GM18868 (cell line): Measurements from ENCODE around the gene USP47.

Source experiments
- ATAC-seq: cut with Tn5 transposase; IDR thresholded peaks from one replicate; pipeline ENCODE4 v1.9.1; 2021; ENCODE audit warnings: mild to moderate bottlenecking, moderate library complexity; ENCODE audit not compliant: unreplicated experiment

The USP47 gene

DNA sequence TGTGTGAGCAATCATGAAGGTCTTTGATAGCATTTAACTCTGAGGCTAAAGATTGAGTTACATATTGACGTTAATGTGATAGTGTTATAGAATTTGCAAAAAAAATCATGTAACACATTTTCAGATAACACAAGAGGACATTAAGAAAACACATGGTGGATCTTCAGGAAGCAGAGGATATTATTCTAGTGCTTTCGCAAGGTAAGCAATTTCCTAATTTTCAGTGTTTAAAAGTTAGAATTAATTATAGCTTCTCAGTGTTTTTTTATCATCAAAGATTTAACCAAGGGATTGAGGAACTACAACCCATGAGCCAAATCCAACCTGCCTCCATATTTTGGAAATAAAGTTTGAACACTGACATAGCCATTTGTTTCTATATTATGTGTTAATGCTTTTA lies 88.1 kb downstream of the USP47 start:
- ATAC-seq = no peak

- ATAC-seq = no peak
Observed at GRCh38 chr11:11931461-11932055, 89.8 kb downstream of the USP47 start.

- no peak for ATAC-seq
Observed at GRCh38 chr11:11935536-11935935, 93.8 kb downstream of the USP47 start.

GRCh38 chr11:11937433-11937832 lies 95.7 kb downstream of the USP47 start:
- ATAC-seq = no peak

GRCh38 chr11:11937957-11938356 lies 96.2 kb downstream of the USP47 start:
- ATAC-seq = no peak

DNA sequence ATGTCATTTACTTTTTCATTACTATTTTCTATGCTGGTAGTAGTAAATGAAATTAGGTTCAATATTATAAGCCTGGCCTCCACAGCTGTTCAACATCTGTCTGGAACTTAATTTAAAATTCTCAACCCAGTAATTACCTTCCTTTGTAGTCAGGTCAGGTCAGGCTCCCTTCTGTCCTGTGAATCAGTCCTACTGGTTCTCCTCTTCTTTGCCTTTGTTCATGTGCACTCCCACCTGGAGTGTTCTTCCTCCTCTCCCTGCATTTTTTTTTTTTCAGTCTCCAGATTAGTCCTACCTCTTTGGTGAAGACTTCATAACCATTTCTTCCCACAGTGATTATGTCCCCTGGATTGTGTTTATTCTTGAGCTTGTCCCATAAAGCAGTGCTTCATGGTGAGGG lies 98.8 kb downstream of the USP47 start:
- no peak for ATAC-seq

GRCh38 chr11:11942668-11943067 lies 100.9 kb downstream of the USP47 start:
- no peak for ATAC-seq

GRCh38 chr11:11944444-11944843 lies 102.7 kb downstream of the USP47 start:
- no peak for ATAC-seq

- ATAC-seq = no peak
Observed at GRCh38 chr11:11946180-11946579, 104.4 kb downstream of the USP47 start.

DNA sequence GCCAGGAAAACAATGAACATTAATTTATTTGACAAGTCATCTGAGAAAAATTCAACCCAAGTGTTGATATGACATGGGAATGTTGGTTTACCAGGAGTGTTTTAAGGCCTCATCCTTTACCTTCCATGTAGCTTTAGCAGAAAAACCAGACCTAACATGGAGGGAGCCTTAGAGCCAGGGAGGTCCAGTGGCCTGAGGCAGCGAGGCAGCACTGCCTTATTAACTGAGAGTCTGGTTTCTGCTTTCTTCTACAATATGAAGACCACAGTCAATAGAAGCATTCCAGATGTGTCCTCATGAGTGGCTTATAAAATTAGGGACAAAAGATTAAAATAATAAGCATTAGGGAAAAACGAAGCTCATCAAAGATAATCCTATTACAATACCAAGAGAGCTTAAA lies 105.1 kb downstream of the USP47 start:
- no peak for ATAC-seq

DNA sequence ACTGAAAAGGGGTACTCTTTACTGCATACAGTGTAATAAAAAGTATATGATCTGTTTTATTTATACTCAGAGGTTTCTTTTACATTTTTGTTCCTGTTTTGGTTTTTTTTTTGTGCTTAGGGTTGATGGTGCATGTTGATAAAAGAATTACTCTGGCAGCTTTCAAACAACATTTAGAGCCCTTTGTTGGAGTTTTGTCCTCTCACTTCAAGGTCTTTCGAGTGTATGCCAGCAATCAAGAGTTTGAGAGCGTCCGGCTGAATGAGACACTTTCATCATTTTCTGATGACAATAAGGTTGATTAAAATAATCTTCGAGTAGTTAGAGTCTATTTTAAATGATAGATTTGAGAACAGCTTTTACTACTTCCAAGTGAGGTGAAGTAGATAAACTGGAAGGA lies 106.1 kb downstream of the USP47 start:
- no peak for ATAC-seq

DNA sequence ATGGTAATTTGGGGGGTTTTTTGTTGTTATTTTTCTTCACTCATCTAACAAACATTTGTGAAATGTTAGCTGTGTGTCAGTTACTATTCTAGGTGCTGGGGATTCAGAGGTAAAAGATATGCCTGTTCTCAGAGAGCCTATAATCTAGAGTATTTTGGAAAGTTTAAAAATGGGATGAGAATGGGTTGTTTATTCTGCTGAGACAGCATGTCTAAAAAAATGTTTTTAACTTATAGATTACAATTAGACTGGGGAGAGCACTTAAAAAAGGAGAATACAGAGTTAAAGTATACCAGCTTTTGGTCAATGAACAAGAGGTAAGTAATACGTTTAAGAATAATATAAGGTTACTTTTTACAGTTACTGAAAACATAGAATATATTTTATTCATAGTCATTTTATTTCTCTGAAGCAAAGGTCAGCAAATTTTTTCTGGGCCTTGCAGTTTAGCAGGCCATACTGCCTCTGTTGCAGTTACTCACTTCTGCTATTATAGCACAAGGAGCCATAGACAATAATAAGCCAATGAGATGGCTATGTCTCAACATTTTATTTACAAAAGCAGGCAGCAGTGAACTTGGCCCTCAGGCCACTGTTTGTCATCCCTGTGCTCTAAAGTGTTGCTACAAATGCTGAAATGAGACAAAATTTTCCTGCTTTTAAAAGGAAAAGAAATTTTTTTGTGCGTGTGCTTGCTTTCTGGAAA lies 106.6 kb downstream of the USP47 start:
- ATAC-seq = no peak

DNA sequence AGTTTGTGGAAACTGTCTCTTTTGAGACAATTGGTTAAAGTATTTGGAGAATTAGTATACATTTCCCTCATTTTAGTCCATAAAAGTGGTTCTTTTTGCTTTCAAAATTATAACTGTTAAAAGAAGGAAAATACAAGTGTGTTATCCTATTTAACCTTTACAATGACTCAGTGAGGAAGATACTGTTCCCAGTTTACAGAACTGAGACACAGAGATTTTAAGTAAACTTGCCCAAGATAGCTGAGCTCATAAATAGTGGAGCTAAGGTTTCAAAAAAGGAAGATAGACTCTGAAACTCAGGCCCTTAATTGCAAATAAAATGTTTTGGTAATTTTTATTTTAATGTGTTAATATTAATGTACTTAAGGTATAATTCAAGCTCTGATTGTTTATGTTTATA lies 107.7 kb downstream of the USP47 start:
- ATAC-seq = no peak

DNA sequence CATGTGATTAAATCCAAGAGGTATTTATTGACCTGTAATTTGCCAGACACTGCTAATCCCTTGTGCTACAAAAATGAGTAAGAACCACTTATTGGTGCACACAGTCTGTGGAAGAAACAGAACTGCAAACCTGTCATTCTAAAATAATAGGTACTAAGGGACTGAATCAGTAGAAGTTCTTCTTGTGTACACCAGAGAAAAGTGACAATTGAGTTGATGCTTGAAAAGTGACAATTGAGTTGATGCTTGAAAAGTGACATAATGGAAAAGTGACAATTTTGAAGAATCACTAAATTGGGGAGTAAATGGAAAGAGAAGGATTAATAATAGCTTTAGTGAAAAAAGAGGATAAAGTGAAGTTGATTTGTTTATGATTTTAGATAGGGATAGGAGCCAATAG lies 110.3 kb downstream of the USP47 start:
- no peak for ATAC-seq

GRCh38 chr11:11956006-11956405 lies 114.2 kb downstream of the USP47 start:
- no peak for ATAC-seq

- ATAC-seq = no peak
Observed at GRCh38 chr11:11958403-11959231, 116.8 kb downstream of the USP47 start.

DNA sequence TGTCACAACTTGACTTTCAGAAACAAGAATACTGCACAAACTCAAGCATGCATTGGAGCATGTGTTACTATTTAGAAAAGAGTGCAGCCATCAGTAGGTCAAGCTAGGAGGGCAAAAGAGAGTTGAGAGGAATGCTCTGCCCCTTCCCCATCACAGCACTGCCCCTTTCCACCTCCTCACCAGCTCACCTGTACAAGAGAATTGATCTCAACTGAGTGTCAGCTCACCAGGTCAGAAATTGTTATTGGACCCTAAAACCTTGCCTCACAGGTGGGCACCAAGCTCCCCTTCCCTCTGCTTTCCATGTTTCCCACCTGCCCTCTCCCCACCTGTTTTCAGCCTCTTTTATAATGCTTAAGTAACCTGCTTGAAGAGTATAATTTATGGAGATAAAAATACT lies 117.8 kb downstream of the USP47 start:
- ATAC-seq = no peak

DNA sequence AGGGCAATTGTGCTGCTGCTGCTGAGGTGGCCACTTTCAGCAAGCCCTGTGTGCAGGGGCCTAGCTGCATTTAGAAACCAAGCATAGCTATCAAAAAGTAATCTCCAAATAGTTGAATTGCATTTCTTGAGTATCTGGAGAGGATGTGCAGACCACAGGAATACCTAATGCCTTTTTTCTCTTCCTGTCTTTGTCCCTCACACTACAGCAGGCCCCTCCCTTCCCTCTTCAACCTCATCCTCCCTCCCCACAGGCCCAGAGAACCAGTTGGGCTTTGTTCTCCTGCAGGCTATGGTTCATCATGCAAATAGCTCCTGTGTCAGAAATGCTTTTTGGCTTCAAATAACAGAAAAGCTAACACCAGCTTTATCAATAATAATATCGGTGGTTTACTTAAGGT lies 118.9 kb downstream of the USP47 start:
- ATAC-seq = no peak

DNA sequence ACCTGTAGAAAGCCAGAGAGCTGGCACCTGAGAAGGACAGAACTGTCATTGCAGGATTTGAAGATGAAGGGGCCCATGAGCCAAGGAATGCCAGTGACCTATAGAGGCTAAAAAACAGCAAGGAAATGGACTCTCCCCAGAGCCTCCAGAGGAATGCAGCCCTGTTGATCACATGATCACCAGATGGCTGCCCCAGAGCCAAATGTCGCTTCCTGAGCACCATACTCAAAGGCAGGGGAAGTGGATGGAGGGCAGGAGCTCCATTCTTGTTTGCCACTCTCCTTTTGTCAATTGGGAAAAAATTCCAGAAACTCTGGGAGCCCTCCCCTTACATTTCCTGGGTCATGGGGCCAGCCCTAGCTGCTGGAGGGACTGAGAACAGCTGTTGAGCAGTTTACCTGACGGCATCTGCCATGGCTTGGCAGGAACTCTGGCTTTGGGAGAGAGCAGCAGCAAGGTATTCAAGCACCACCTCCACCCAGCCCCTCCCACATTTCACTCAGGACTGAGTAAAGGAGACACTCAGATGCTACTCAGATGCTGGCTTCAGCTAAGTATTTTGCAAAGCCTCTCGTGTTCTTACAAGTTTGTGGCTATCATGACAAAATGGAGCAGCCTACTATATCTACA lies 119.7 kb downstream of the USP47 start:
- ATAC-seq = no peak

GRCh38 chr11:11963067-11963466 lies 121.3 kb downstream of the USP47 start:
- no peak for ATAC-seq
